ENCODE results near the gene INTS7.
"Not testable (repeated sequence)": the region's sequence is repeated elsewhere in the genome, so short reads cannot be mapped to it uniquely, and the experiment has no call there.

INTS7 gene

GRCh38 chr1:211973541-211973940, 61.8 kb downstream of the INTS7 start:
- DNase-seq = no peak

- no peak for DNase-seq
Observed at GRCh38 chr1:211968200-211968834, 67.0 kb downstream of the INTS7 start.

- no peak for DNase-seq
Observed at GRCh38 chr1:211967704-211968103, 67.7 kb downstream of the INTS7 start.

- DNase-seq = peak; percentile 76 to 79
Observed at GRCh38 chr1:211965108-211965805, 70.1 kb downstream of the INTS7 start.

GRCh38 chr1:211959680-211960079, 75.7 kb downstream of the INTS7 start:
- DNase-seq = no peak

GRCh38 chr1:211959221-211959620, 76.1 kb downstream of the INTS7 start:
- DNase-seq = no peak

- DNase-seq = not testable (repeated sequence)
Observed at GRCh38 chr1:211954028-211954427, 81.3 kb downstream of the INTS7 start.

GRCh38 chr1:211953543-211953942, 81.8 kb downstream of the INTS7 start:
- DNase-seq = not testable (repeated sequence)

- DNase-seq = no peak
Observed at GRCh38 chr1:211952299-211952698, 83.1 kb downstream of the INTS7 start.

GRCh38 chr1:211951856-211952255, 83.5 kb downstream of the INTS7 start:
- peak in 1 of 2 donors; percentile 62 for DNase-seq

GRCh38 chr1:211948377-211948776, 87.0 kb downstream of the INTS7 start:
- DNase-seq = no peak

- DNase-seq = no peak
Observed at GRCh38 chr1:211947396-211948295, 87.7 kb downstream of the INTS7 start.

GRCh38 chr1:211944733-211945500, 90.4 kb downstream of the INTS7 start:
- no peak for DNase-seq

GRCh38 chr1:211942583-211942982, 92.8 kb downstream of the INTS7 start:
- no peak for DNase-seq

- no peak for DNase-seq
Observed at GRCh38 chr1:211939876-211940468, 95.4 kb downstream of the INTS7 start.

- peak; percentile 53 to 73 for DNase-seq
Observed at GRCh38 chr1:211938561-211938997, 96.8 kb downstream of the INTS7 start.

GRCh38 chr1:211937422-211937821, 97.9 kb downstream of the INTS7 start:
- DNase-seq = not testable (repeated sequence)

- peak; percentile 79 to 93 for DNase-seq
Observed at GRCh38 chr1:211935448-211935970, 99.8 kb downstream of the INTS7 start.

- peak; percentile 73 to 76 for DNase-seq
Observed at GRCh38 chr1:211933946-211934714, 101.2 kb downstream of the INTS7 start.

- DNase-seq = peak in 1 of 2 donors; percentile 64
Observed at GRCh38 chr1:211932933-211933254, 102.5 kb downstream of the INTS7 start.

- no peak for DNase-seq
Observed at GRCh38 chr1:211932231-211932932, 103.0 kb downstream of the INTS7 start.
